A549 treated with Hydrocortisone at 1 μM for 4 hours (cell line): ENCODE data around the gene LTC4S. TPM values are rescaled to one million over a fixed set of nuclear protein-coding genes. Genes with fewer than 3 reads are reported as not detected.

Experiments used
- total RNA-seq: library from RNA; stranded (reverse); fragments of 200-300 nt; extraction: Qiagen RNA extraction; gene quantifications from 5 replicates; pipeline ENCODE4 v1.2.3, GENCODE V29; 2022

LTC4S gene
- total RNA-seq, result 0.31 TPM in 1 of 5 replicates, not detected in the others

GRCh38 chr5:179793468-179794139, at the start of gene LTC4S:
LTC4S (plus strand) TSS chr5:179793986; CDS start chr5:179794081, 95 bp downstream.

GRCh38 chr5:179806250-179807048, 12.7 kb downstream of the LTC4S start, which contains the start of gene MGAT4B:
MGAT4B (minus strand) TSS chr5:179806866; CDS start chr5:179806583, 283 bp downstream.

GRCh38 chr5:179820483-179821297, 26.9 kb downstream of the LTC4S start, which contains the start of gene SQSTM1:
SQSTM1 (plus strand) TSS chr5:179820905; CDS start chr5:179820937, 32 bp downstream.

Other genes starting within 250 kb of the LTC4S start
- 26.2 to 29.0 TPM (median 27.6 TPM) in 5 replicates for gene RUFY1, start 243.4 kb upstream of the LTC4S start, total RNA-seq
- gene HNRNPH1, start 170.3 kb upstream of the LTC4S start, total RNA-seq, result 414 to 770 TPM (median 466 TPM) in 5 replicates
- not detected in 5 replicates for gene CBY3, start 113.0 kb upstream of the LTC4S start, total RNA-seq
- 311 to 445 TPM (median 348 TPM) in 5 replicates for gene CANX, start 95.0 kb upstream of the LTC4S start, total RNA-seq
- 15.5 to 19.3 TPM (median 18.2 TPM) in 5 replicates for gene MAML1, start 61.2 kb upstream of the LTC4S start, total RNA-seq
- 184 to 220 TPM (median 202 TPM) in 5 replicates for gene MGAT4B, start 12.9 kb downstream of the LTC4S start, total RNA-seq
- gene SQSTM1, start 26.9 kb downstream of the LTC4S start, total RNA-seq, result 717 to 1,307 TPM (median 840 TPM) in 5 replicates
- 17.0 to 21.1 TPM (median 19.3 TPM) in 5 replicates for gene MRNIP, start 64.8 kb downstream of the LTC4S start, total RNA-seq
- gene TBC1D9B, start 113.9 kb downstream of the LTC4S start, total RNA-seq, result 60.0 to 66.0 TPM (median 63.4 TPM) in 5 replicates